ENCODE measurements around the gene ADAMTSL3. TPM values are rescaled to one million over a fixed set of nuclear protein-coding genes. Genes with fewer than 3 reads are reported as not detected.

Gene ADAMTSL3
- total and polyA plus RNA-seq, 2 of the 8 experiments (the other 6 are each of a cell fraction or from before 2014, with no cell fraction given), result 0.35 to 1.4 TPM

- TF ChIP-seq CHD1 (IDR thresholded peaks at IDR 0.05; ENCODE audit: low read depth, low read length) (no peak), CHD7 (IDR thresholded peaks at IDR 0.05; ENCODE audit: insufficient replicate concordance, low read length) (no peak), SRF (IDR thresholded peaks at IDR 0.05; ENCODE audit: low read depth, low read length) (no peak)
These were observed 238.6 kb downstream of the ADAMTSL3 start (continued) for GRCh38 chr15:83892498-83892897.
